Breast epithelium (tissue), 3 donors: ENCODE measurements around the gene OSBPL9.

Experiments used
- CTCF ChIP-seq, 3 donors: fragments of 450-650 bp; IDR thresholded peaks; one replicate each; pipeline ENCODE4 v1.5.1; 2016 to 2017; ENCODE audit warnings: antibody characterized with exemption in 3 of 3, mild to moderate bottlenecking in 3 of 3, moderate library complexity in 3 of 3
- POLR2A ChIP-seq: fragments of 450-650 bp; IDR thresholded peaks from one replicate; pipeline ENCODE4 v1.6.1; 2016; ENCODE audit warnings: antibody characterized with exemption, mild to moderate bottlenecking, moderate library complexity
- POLR2AphosphoS5 ChIP-seq, 3 donors: sonication (generic); formaldehyde crosslinking; IDR thresholded peaks; one replicate each; pipeline ENCODE4 v1.6.1; 2017; ENCODE audit warnings: antibody characterized with exemption in 3 of 3

- no peak for TF ChIP-seq POLR2A
- TF ChIP-seq CTCF (IDR thresholded peaks at IDR 0.05): no peak
- TF ChIP-seq POLR2AphosphoS5 (IDR thresholded peaks at IDR 0.05): no peak
Observed at GRCh38 chr1:51837243-51837642, 220.4 kb downstream of the OSBPL9 start.
